CD1c-positive myeloid dendritic cell (primary cell): ENCODE measurements around the gene UBC.

ENCODE experiments used
- DNase-seq: peaks from one replicate; pipeline ENCODE4 v3.0.0-alpha.2; 2016; ENCODE audit errors: extremely low spot score

UBC gene

DNA sequence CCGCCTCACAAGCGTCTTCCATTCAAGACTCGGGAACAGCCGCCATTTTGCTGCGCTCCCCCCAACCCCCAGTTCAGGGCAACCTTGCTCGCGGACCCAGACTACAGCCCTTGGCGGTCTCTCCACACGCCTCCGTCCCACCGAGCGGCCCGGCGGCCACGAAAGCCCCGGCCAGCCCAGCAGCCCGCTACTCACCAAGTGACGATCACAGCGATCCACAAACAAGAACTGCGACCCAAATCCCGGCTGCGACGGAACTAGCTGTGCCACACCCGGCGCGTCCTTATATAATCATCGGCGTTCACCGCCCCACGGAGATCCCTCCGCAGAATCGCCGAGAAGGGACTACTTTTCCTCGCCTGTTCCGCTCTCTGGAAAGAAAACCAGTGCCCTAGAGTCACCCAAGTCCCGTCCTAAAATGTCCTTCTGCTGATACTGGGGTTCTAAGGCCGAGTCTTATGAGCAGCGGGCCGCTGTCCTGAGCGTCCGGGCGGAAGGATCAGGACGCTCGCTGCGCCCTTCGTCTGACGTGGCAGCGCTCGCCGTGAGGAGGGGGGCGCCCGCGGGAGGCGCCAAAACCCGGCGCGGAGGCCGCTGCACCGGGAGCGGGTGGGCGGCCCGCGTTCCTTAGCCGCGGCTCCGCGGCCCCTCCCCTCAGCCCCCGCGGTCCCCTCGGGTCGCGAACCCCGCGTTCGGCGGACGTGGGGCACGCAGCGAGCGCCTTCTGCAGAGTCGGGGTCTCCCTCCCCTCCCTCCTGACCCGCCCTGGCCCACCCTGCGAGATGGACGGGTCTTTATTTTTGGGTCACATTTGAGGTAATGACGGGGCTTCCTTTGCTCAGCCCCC is at the start of gene UBC:
TSS of gene UBC (minus strand) at position 259 of the 847 bp plus-strand sequence. CDS start 879 bp downstream, outside the sequence.
- peak; percentile 97 for DNase-seq

- DNase-seq, result no peak
These were observed 48.8 kb upstream of the UBC start for GRCh38 chr12:124963211-124963610.

GRCh38 chr12:124961055-124961454 is 46.6 kb upstream of the UBC start:
- DNase-seq, result no peak

- no peak for DNase-seq
These were observed 42.1 kb upstream of the UBC start for GRCh38 chr12:124956571-124956970.

- DNase-seq, result no peak
These were observed 40.3 kb upstream of the UBC start for GRCh38 chr12:124954771-124955170.

- no peak for DNase-seq
These were observed 39.4 kb upstream of the UBC start for GRCh38 chr12:124953689-124954405.

DNA sequence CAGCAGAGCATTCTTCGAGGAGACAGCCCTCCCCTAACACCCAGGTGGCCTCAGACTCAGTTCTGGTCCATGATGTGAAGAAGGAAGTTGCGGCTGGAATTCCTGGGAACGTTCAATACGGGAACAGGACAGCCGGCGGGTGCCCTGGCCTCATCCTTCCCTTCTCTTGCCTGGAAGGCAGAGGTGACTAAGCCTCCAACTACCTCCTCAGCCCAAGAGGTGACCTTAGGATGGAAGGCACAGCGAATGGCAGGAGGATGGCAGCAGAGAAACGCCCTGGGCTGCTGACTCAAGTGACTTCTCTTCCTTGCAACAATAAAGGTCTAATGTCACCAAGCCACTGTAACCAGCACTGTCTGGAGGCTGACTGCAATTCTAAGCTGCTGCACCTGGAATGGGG is 38.4 kb upstream of the UBC start:
- DNase-seq, result no peak

DNA sequence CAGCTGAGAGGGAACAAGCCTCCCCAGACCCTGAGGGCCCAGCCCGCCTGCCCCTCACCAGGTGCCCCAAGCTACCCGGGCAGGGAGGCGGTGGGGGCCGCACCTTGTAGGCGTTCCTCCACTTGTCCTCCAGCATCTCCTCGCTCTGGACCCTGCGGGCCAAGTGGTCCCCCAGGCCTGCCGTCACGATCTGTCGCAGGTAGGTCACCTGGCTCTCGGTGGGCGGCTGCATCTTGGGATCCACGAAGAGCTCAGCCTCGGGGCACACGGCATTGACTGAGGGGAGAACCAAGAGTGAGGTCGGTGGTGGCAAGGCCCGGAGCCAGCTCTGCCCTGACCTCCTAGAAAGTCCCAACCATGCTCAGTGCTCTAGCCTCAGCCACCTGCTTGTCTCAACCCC is 37.8 kb upstream of the UBC start:
- DNase-seq, result no peak

- no peak for DNase-seq
These were observed 35.6 kb upstream of the UBC start for GRCh38 chr12:124949779-124950728.

GRCh38 chr12:124949066-124949465 is 34.6 kb upstream of the UBC start:
- DNase-seq, result no peak

DNA sequence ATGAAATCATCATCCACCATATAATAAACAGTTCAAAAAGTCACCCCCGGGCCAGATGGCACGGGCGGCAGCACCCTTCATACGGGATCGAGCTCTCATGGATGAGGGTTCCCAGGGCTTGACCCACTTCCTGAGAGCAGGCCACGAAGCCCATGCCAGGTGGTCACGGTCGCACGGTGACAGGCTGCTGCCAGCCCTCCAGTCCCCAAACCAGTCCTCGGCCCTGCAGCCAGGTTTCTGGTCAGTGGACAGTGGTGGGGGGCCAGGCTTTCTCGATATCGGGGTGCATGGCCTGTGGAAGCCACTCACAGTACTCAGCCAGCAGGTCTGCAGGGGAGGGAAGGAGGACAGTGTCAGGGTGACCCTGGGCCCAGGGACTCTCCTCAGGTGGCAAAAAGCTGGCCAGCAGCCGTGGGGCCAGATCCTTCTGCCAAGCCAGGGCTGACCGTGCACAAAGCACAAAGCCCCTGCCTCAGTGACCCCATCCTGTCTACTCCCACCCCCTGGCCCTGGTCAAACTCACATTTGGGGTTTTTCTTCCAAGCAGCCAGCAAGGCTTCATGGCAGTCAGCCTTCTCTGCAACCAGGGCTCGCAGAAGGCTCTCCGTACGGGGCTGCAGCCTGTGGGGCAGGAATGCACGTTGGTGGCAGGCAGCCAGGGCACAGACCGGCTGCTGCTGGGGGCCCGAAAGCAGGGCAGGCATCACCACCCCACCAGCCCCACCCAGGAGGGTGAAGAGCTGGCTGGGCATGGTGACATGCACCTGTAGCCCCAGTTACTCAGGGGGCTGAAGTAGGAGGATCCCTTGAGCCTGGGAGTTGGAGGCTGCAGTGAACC is 33.3 kb upstream of the UBC start:
- no peak for DNase-seq

- DNase-seq, result no peak
These were observed 32.6 kb upstream of the UBC start for GRCh38 chr12:124947013-124947412.

DNA sequence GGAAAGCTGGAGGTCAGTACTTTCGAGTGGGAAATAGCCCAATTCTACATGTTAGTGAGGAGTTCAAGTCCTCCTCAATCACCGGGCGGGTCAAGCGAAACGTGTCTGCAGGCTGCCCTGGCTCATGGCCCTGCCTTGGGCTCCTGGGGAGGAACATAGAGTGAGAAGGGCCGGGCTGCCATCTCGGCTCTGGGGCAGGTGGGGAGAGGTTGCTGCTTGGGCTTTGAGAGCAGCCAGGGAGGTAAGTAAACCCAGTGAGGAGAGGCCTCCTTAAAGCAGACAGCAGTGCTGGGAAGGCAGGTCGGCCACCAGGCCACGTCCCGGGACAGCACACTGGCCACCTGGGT is 32.0 kb upstream of the UBC start:
- DNase-seq, result no peak

DNA sequence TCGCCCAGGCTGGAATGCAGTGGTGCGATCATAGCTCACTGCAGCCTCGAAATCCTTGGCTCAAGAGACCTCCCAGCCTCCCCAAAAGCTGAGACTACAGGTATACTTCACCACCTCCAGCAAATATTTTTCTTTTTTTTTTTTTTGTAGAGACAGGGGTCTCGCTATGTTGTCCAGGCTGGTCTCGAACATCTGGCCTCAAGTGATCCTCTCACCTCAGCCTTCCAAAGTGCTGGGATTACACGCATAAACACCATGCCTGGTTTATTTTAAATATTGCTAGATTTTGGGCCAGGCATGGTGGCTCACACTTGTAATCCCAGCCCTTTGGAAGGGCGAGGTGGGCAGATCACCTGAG is 26.7 kb upstream of the UBC start:
- DNase-seq, result no peak

DNA sequence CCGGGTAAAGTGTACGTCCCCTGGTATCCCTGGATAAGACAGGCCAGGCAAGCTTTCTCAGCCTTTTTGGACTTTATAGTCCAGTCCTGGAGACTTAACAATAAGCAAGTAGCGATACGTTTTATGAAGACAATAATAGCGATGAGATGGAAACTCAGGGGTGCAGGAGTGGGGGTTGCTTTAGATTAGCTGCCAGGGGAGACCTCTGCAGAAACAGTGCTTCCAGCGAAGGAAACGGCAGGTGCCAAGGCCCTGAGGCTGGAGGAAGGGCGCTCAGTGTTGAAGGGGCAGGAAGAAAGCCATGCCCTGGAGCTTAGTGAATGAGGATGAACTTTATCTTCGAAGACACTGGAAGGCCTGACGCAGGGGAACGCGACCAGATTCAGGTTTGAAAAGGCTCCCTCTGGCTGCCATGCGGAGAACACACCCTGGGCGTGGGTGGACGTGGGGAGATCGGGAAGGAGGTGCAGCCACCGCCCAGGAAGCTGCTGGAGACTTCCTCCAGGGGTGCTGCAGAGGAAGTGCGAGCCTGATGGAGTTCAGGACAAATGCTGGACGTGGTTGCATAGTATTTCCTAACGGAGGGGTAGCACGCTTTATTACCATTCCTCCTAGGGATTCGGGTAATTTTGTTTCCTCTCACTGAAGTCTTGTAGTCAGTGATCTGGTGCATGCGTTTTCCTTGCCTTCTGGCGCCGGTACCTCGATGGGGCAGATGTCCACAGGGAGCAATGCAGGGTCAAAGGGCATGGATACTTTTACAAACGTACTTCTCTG is 26.1 kb upstream of the UBC start:
- peak; percentile 97 for DNase-seq

GRCh38 chr12:124940143-124940392 is 25.6 kb upstream of the UBC start:
- no peak for DNase-seq

DNA sequence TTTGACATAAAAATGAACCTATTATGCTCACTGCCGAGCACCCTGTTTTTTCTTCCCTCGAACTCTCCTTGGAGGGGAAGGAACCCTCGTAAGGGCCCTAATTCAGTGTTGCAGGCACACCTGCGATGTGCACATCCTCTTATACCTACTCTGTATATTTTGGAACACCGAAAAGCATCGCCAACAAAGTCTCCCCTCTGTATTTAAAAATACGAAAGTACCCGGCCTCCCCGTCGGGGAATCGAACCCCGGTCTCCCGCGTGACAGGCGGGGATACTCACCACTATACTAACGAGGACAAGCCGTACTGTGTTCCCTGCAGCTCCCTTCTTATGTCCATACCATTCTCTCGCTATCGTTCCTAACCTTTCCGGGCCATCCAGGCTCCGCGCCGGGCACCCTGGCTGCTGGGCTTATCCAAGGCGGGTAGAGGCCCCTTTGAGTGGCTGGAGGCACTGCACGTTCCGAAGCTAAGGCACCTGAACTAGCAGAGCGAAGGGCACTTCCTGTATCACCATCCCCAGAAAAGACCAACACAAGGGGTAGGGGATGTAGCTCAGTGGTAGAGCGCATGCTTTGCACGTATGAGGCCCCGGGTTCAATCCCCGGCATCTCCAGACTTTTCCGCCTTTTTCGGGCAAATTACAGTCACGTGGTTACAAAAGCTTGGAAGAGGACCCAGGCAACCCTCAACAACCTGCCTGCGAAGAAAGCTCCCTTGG is 25.1 kb upstream of the UBC start:
- DNase-seq, result peak; percentile 78

- peak; percentile 86 for DNase-seq
These were observed 24.6 kb upstream of the UBC start for GRCh38 chr12:124939079-124939420.

GRCh38 chr12:124938587-124938986 is 24.1 kb upstream of the UBC start:
- peak; percentile 42 for DNase-seq

GRCh38 chr12:124938108-124938507 is 23.7 kb upstream of the UBC start:
- peak; percentile 54 for DNase-seq
